GM12875 (cell line): ENCODE data around the gene LDLRAD2.

Experiments
- H3K4me3 ChIP-seq: one replicate; pipeline ENCODE4 v1.5.1; 2011; ENCODE audit warnings: low read depth, low read length, control low read depth
- TF ChIP-seq, protein P1 (sequence below): IDR thresholded peaks from 2 replicates; pipeline ENCODE4 v1.5.1; 2011; ENCODE audit warnings: low read depth, mild to moderate bottlenecking, control low read depth, inconsistent platforms, low read length, moderate library complexity, borderline replicate concordance; ENCODE audit not compliant: insufficient read depth

LDLRAD2 gene

DNA sequence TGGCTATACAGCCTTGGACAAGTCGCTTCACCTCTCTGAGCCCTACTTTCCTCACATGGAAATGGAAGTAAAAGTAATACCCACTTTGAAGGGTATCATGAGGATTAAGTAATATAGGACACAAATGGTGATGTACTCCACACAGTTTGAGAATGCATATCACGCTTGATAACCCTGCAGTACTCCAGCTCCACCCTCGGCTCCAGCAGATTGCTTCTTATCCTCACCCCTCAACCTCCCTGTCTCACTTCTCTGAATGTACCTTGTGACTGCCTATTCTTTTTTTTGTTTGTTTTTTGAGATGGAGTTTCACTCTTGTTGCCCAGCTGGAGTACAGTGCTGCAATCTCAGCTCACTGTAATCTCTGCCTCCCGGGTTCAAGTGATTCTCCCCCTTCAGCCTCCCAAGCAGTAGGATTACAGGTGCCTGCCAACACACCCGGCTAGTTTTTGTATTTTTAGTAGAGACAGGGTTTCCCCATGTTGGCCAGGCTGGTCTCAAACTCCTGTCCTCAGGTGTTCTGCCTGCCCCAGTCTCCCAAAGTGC lies 55.5 kb downstream of the LDLRAD2 start:
- no peak overlapping the region for H3K4me3 ChIP-seq
- TF ChIP-seq, protein P1, sequence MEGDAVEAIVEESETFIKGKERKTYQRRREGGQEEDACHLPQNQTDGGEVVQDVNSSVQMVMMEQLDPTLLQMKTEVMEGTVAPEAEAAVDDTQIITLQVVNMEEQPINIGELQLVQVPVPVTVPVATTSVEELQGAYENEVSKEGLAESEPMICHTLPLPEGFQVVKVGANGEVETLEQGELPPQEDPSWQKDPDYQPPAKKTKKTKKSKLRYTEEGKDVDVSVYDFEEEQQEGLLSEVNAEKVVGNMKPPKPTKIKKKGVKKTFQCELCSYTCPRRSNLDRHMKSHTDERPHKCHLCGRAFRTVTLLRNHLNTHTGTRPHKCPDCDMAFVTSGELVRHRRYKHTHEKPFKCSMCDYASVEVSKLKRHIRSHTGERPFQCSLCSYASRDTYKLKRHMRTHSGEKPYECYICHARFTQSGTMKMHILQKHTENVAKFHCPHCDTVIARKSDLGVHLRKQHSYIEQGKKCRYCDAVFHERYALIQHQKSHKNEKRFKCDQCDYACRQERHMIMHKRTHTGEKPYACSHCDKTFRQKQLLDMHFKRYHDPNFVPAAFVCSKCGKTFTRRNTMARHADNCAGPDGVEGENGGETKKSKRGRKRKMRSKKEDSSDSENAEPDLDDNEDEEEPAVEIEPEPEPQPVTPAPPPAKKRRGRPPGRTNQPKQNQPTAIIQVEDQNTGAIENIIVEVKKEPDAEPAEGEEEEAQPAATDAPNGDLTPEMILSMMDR, result no peak

DNA sequence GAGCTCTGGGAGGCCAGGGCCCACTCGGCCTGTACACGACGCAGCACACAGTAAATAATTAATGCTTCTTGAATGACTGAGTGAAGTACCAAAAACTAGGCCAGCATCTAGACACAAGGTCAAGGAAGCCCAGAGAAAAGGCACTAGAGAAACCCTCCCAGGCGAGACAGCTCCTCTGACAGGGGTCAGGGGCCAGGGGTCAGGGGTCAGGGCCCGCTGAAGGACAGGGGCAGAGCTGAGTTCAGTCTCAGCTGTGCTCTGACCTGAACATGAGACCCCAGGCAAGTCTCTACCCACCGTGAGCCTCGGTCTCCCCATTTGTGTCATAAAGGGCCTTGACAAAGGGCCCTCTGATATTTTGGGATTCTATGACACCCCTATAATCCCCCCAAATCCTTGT lies 56.4 kb downstream of the LDLRAD2 start:
- TF ChIP-seq, protein P1, result no peak
- H3K4me3 ChIP-seq, result no peak overlapping the region

DNA sequence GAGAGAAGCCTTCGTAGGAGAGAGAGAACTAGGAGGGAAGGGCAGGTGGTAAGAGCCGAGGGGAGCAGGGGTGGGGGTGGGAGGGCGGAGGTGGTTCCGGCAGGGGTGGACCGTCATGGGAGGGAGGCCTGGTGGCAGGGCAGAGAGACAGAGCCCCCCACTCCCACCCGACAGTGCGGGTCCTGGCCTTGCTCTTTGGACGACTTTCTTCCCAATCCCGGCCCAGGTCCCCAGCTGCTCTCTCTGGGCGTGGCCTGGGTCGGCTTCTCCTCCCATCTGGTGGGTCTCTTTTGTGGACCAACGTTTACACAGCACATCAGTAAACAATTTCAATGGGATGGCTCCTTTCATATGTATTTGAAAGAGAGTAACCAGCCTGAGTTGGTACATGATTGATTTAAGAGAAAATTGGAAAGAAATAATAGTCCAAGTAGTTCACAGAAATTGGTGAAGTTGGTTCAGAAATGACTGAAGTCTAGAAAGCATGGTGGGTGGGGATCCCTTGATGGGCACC lies 56.9 kb downstream of the LDLRAD2 start:
- no peak overlapping the region for H3K4me3 ChIP-seq

DNA sequence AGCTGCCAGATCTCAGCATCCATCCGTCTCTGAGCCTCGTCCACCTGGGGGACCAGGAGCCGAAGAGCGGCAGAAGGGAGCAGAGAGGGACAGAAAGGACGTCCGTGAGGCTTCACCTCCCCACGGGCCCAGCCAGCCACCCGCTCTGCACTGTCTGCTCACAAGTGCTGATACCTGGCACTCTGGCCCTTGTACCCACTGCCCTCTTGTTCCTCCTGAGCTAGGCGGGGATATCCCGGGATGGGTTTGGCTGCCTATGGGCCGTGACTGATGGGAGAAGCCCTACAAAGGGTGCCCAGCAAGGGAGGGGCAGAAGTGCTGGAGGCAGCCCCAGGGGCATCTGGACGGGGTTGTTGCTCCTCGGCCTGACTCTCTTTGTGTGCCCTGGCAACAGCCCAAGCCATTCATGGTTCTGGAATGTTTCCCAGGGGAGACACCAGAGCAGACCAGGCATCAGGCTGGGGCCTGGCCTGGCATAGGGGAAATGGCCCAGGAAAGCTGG lies 57.6 kb downstream of the LDLRAD2 start:
- TF ChIP-seq, protein P1, result no peak
- no peak overlapping the region for H3K4me3 ChIP-seq

More for the DNA sequence above, 56.9 kb downstream of the LDLRAD2 start:
- TF ChIP-seq, protein P1, result no peak

DNA sequence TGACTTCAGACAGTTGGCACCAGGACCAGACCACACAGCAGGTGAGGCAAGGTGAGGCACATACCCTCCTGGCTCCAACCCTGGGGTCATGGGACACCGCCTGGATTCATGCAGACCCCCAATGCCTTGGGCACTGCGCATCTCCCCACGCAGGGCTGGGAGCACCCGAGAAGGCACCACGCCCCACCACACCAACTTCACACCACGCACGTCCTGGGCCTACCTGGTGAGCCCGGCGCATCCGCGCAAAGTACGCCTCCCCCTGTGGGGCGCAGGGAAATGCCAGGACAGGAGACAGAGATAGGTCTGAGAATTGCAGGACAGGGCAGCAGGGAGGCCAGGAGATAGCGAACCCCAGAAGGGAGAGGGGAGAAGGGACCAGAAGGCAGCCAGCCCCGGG lies 58.5 kb downstream of the LDLRAD2 start:
- H3K4me3 ChIP-seq, result no peak overlapping the region

DNA sequence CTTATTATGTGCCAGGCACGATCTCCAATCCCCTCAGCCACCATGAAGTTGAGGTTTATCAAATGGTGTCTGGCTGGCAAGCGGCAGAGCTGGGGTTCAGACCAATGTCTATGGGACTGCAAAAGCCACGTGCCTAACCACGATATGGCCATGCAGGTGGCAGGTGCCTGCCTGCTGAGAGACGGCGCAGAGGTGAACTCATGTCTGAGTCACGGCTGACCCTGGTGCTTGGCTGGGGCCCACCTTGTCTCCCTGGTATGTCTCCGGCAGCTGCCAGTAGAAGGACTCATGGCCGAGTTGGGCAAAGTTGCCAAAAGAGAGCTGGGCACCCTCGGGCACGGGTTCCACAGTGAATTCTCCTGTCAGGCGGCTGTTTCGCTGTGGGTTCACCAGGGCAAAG lies 59.9 kb downstream of the LDLRAD2 start:
- H3K4me3 ChIP-seq, result no peak overlapping the region
- TF ChIP-seq, protein P1, result no peak

More for the DNA sequence above, 58.5 kb downstream of the LDLRAD2 start:
- TF ChIP-seq, protein P1, result no peak

DNA sequence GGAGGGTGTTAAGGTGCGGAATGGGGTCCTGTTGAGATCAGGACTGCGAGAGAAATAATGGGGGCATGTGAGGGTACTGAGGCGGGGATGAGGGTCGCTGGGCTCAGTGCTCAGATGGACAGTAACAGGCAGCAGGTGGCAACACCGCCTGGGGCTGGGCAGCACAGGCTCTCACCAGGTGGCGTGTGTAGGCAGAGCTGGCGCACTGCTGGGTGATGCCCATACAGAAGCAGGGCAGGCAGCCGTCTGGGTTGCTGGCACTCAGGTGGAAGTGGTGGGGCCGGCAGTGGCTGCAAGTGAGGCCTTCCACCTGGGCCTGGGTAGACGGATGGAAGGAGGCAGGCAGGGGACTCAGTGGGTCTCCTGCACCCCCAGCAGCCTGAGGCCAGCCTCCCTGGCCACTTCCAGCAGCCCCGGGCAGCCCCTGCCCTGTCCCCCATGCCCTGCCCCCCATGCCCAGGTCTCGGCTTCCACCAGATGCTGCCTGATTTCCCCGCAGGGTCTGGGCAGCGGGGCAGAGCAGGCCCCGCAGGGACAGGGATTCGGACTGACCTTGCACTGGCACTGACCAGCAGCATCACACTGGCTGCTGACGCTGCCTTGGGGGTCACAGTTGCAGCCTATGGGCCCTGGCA lies 60.5 kb downstream of the LDLRAD2 start:
- TF ChIP-seq, protein P1, result no peak
- H3K4me3 ChIP-seq, result no peak overlapping the region
